Measurements from ENCODE around the gene SETMAR.

- TF ChIP-seq CTCF (IDR thresholded peaks at IDR 0.05), result no peak
- TF ChIP-seq EP300 (IDR thresholded peaks at IDR 0.05), result no peak
These were observed 20.3 kb downstream of the SETMAR start for GRCh38 chr3:4323246-4324027.

Data from ovary (tissue), 3 donors.